Vagina (tissue), 2 donors: Measurements from ENCODE around the gene P3R3URF. TPM values are rescaled to one million over a fixed set of nuclear protein-coding genes. Genes with fewer than 3 reads are reported as not detected.
"Not testable (repeated sequence)": the region's sequence is repeated elsewhere in the genome, so short reads cannot be mapped to it uniquely, and the experiment has no call there.

Source experiments
- DNase-seq, 2 donors: peaks; one replicate each; pipeline ENCODE4 v3.0.0-alpha.2; 2017; ENCODE audit errors: extremely low spot score in 2 of 2
- H3K27ac ChIP-seq: fragments of 200-600 bp; sonication (generic); one replicate; pipeline ENCODE4 v1.5.1; 2019
- H3K27me3 ChIP-seq: fragments of 200-600 bp; sonication (generic); one replicate; pipeline ENCODE4 v1.5.1; 2019
- H3K36me3 ChIP-seq, 2 donors: fragments of 200-600 bp; sonication (generic); one replicate each; pipeline ENCODE4 v1.5.1; 2017 to 2019
- H3K4me1 ChIP-seq: fragments of 200-600 bp; sonication (generic); one replicate; pipeline ENCODE4 v1.5.1; 2019
- H3K4me3 ChIP-seq, 2 donors: fragments of 200-600 bp; sonication (generic); 1 replicate in 1 of 2; 2 replicates in 1 of 2; pipeline ENCODE4 v1.5.1; 2016 to 2019
- H3K9me3 ChIP-seq: fragments of 200-600 bp; sonication (generic); one replicate; pipeline ENCODE4 v1.5.1; 2019
- CTCF ChIP-seq, 3 experiments: fragments of 450-650 bp in 2 of 3; fragments of 200-600 bp in 1 of 3; sonication (generic) in 1 of 3; IDR thresholded peaks; one replicate each; pipeline ENCODE4 v1.5.1; 2017 to 2019; ENCODE audit warnings: antibody characterized with exemption in 3 of 3, mild to moderate bottlenecking in 2 of 3, moderate library complexity in 2 of 3
- POLR2A ChIP-seq, 2 donors: fragments of 450-650 bp; IDR thresholded peaks; one replicate each; pipeline ENCODE4 v1.6.1; 2017; ENCODE audit warnings: antibody characterized with exemption in 2 of 2, mild to moderate bottlenecking in 2 of 2, moderate library complexity in 2 of 2
- POLR2AphosphoS5 ChIP-seq, 2 donors: sonication (generic); formaldehyde crosslinking; IDR thresholded peaks; one replicate each; pipeline ENCODE4 v1.9.0; 2017; ENCODE audit warnings: antibody characterized with exemption in 2 of 2, mild to moderate bottlenecking in 2 of 2, low read depth in 1 of 2; ENCODE audit not compliant: insufficient read depth in 1 of 2
- intact Hi-C: fragments of 100-400 bp; cut with DNase I; formaldehyde crosslinking; loops from one replicate; pipeline ENCODE4 v1.15.1; 2023
- total RNA-seq: library from RNA; depleted of rRNA; stranded (reverse); fragments of >200 nt; gene quantifications from one replicate; pipeline ENCODE4 v1.2.3, GENCODE V29; 2016

The P3R3URF gene
- not detected for total RNA-seq

DNA sequence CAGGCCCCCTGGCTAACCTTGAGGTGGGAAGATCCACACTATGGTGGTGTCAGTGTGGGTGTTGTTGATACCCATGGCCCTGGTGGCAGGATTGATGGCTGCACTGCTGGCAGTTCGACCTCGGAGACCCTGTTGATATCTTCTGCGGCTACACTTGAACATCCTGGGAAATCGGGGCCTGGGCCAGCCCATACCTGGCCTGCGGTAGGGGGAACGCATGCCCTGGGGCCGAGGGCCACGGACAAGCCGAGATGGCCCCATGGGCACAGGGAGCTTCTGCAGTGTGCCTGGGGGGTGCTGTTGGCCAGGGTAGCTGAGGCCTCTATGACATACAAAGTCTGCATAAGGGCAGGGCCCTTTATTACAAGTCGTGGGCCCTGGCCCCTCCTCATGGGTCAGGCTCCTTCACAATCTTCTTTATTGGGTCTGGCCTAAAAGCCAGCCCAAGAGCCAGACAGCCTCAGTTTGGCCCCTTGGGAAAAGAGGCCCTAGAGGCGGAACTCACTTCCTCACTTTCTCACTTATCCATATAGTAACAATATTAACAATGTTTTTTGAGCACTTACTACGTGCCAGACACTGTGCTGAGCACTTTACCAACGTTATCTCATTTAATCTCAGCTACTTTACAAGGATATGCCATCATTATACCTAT is at the start of gene P3R3URF:
TSS of gene P3R3URF (minus strand) at position 278 of the 655 bp plus-strand sequence. CDS start at position 261, 17 bp downstream.
- Histone ChIP-seq H3K4me1 (peaks cover 56% of the 10 kb centered on the region), H3K36me3 (no peaks in the 10 kb centered on the region), H3K4me3 (no peak within 1 kb of the TSS), H3K27ac (peak within 1 kb of the TSS; percentile 73), H3K27me3 (no peaks in the 10 kb centered on the region), H3K9me3 (no peaks in the 10 kb centered on the region)
- DNase-seq = no peak
- TF ChIP-seq CTCF (IDR thresholded peaks at IDR 0.05) = no peak
- TF ChIP-seq POLR2AphosphoS5 (IDR thresholded peaks at IDR 0.05; ENCODE audit: insufficient read depth in 1 of 2, low read depth in 1 of 2) = no peak
- no peak for TF ChIP-seq POLR2A (IDR thresholded peaks at IDR 0.05)
- intact Hi-C loops = no loop called here

DNA sequence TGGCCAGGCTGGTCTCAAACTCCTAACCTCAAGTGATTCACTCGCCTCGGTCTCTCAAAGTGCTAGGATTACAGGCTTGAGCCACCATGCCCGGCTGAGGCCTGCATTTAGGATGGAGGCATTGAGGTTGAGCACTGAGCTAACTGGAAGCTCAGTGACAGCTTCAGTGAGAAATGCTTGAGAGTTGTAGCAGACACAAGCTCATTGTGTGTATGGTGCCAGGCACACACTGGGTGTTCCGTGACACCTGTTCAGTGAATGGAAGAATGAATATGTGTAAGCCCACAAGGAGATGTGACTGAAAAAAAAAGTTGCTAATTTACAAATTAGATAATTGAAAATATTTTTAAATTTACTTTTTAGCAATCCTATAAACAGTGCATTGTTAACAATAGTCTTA is 48.7 kb upstream of the P3R3URF start:
- H3K27ac ChIP-seq = no peak overlapping the region
- intact Hi-C loops = no loop called here
- H3K9me3 ChIP-seq = no peaks in the 10 kb centered on the region
- no peak for DNase-seq
- TF ChIP-seq POLR2A (IDR thresholded peaks at IDR 0.05) (no peak), POLR2AphosphoS5 (IDR thresholded peaks at IDR 0.05; ENCODE audit: insufficient read depth in 1 of 2, low read depth in 1 of 2) (no peak), CTCF (IDR thresholded peaks at IDR 0.05) (no peak)
- H3K4me3 ChIP-seq = no peak overlapping the region
- H3K27me3 ChIP-seq = no peaks in the 10 kb centered on the region
- no peaks in the 10 kb centered on the region for H3K36me3 ChIP-seq
- peaks cover 4% of the 10 kb centered on the region for H3K4me1 ChIP-seq

DNA sequence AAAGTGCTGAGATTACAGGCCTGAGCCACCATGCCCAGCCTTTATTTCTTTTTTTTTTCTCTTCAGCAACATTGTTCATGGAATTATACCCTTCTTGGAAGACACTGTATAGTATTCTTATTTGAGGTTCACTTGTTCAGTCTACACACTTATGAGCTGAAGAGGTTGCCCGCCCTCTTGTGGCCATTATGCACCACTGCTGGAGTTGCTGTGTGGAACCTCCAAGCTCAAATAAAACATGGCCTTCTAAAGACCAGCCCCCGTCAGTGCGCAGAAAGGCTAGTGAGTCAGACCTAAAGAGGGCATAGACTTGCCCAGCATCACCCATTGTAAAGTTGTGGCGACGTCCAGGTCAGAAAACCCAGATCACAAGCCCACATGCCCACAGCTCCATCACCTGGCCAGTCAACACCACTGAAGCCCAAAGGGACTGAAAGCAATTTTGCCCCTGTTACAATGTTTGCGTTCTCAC is 47.2 kb upstream of the P3R3URF start:
- H3K36me3 ChIP-seq = no peaks in the 10 kb centered on the region
- peaks cover 4% of the 10 kb centered on the region for H3K4me1 ChIP-seq
- H3K27ac ChIP-seq = no peak overlapping the region
- no peak for DNase-seq
- H3K27me3 ChIP-seq = no peaks in the 10 kb centered on the region
- TF ChIP-seq POLR2AphosphoS5 (IDR thresholded peaks at IDR 0.05; ENCODE audit: insufficient read depth in 1 of 2, low read depth in 1 of 2) (no peak), POLR2A (IDR thresholded peaks at IDR 0.05) (no peak), CTCF (IDR thresholded peaks at IDR 0.05) (peak; percentile 70 to 92 (median 91))
- no peaks in the 10 kb centered on the region for H3K9me3 ChIP-seq
- no peak overlapping the region for H3K4me3 ChIP-seq
- intact Hi-C loops = no loop called here

DNA sequence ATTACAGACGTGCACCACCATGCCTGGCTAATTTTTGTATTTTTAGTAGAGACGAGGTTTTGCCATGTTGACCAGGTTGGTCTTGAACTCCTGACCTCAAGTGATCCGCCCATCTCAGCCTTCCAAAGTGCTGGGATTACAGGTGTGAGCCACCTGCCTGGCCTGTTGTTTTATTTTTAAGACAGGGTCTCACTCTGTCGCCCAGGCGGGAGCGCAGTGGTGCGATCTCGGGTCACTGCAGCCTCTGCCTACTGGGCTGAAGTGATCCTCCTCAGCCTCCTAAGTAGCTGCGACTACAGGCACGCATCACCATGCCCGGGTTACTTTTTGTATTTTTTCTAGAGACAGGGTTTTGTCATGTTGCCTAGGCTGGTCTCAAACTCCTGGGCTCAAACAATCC is 46.8 kb upstream of the P3R3URF start:
- intact Hi-C loops = not testable (repeated sequence)

GRCh38 chr1:46221749-46222148 is 45.5 kb upstream of the P3R3URF start:
- Histone ChIP-seq H3K4me3 (no peak overlapping the region), H3K27ac (no peak overlapping the region), H3K9me3 (no peaks in the 10 kb centered on the region), H3K36me3 (no peaks in the 10 kb centered on the region), H3K27me3 (no peaks in the 10 kb centered on the region), H3K4me1 (peaks cover 4% of the 10 kb centered on the region)
- intact Hi-C loops = no loop called here
- DNase-seq = no peak
- TF ChIP-seq POLR2A (IDR thresholded peaks at IDR 0.05) (no peak), POLR2AphosphoS5 (IDR thresholded peaks at IDR 0.05; ENCODE audit: insufficient read depth in 1 of 2, low read depth in 1 of 2) (no peak)

More for the DNA sequence above, 46.8 kb upstream of the P3R3URF start:
- H3K36me3 ChIP-seq, H3K9me3 ChIP-seq, H3K27me3 ChIP-seq, H3K4me3 ChIP-seq, DNase-seq, H3K4me1 ChIP-seq, H3K27ac ChIP-seq: not testable (repeated sequence)

DNA sequence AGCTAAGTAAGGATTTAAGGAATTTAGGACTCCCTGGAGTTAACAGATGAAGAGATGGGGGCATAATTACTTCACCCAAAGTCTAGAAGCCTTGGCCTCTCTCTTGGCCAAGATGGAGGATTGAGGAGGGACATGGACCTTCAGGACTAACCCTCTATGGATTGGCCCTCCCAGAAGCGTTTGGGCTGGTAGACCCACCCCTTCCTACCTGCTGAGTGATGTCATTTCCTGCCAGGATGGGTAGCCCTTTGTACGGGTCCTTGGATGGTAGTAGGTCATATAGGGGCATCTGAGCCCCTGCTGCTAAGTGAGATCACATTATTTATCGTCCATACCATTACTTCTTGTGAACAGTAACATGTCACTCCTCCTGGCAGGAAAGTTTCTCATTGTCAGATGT is 44.5 kb upstream of the P3R3URF start:
- TF ChIP-seq CTCF (IDR thresholded peaks at IDR 0.05) (no peak), POLR2A (IDR thresholded peaks at IDR 0.05) (no peak)
- Histone ChIP-seq H3K9me3 (no peaks in the 10 kb centered on the region), H3K36me3 (no peaks in the 10 kb centered on the region), H3K4me3 (no peak overlapping the region), H3K27ac (no peak overlapping the region), H3K27me3 (no peaks in the 10 kb centered on the region), H3K4me1 (peaks cover 4% of the 10 kb centered on the region)
- intact Hi-C loops = no loop called here
- no peak for DNase-seq
